Activated T-cell treated with anti-CD3 and anti-CD28 coated beads for 1 hour (primary cell): ENCODE results near the gene ITPR1.

Source experiments
- DNase-seq: peaks from one replicate; pipeline ENCODE4 v3.0.0-alpha.2; 2020; ENCODE audit warnings: low read depth

Gene ITPR1

GRCh38 chr3:4782095-4782494 lies 288.9 kb downstream of the ITPR1 start:
- no peak for DNase-seq

- DNase-seq, result no peak
Measured at GRCh38 chr3:4785551-4785950, 292.4 kb downstream of the ITPR1 start.

GRCh38 chr3:4786431-4786830 lies 293.3 kb downstream of the ITPR1 start:
- DNase-seq, result no peak

GRCh38 chr3:4791358-4791757 lies 298.2 kb downstream of the ITPR1 start:
- no peak for DNase-seq

GRCh38 chr3:4793311-4793710 lies 300.2 kb downstream of the ITPR1 start:
- no peak for DNase-seq

GRCh38 chr3:4794331-4794730 lies 301.2 kb downstream of the ITPR1 start:
- no peak for DNase-seq

- no peak for DNase-seq
Measured at GRCh38 chr3:4794798-4795197, 301.6 kb downstream of the ITPR1 start.

- no peak for DNase-seq
Measured at GRCh38 chr3:4795905-4796304, 302.8 kb downstream of the ITPR1 start.

- DNase-seq, result no peak
Measured at GRCh38 chr3:4797201-4797705, 304.1 kb downstream of the ITPR1 start.

- no peak for DNase-seq
Measured at GRCh38 chr3:4799266-4800256, 306.4 kb downstream of the ITPR1 start.

- no peak for DNase-seq
Measured at GRCh38 chr3:4800595-4800994, 307.4 kb downstream of the ITPR1 start.

- no peak for DNase-seq
Measured at GRCh38 chr3:4801892-4802291, 308.7 kb downstream of the ITPR1 start.

GRCh38 chr3:4802903-4803302 lies 309.8 kb downstream of the ITPR1 start:
- DNase-seq, result no peak

GRCh38 chr3:4804161-4805058 lies 311.3 kb downstream of the ITPR1 start:
- no peak for DNase-seq

- DNase-seq, result no peak
Measured at GRCh38 chr3:4805662-4806061, 312.5 kb downstream of the ITPR1 start.

GRCh38 chr3:4806535-4807108 lies 313.5 kb downstream of the ITPR1 start:
- no peak for DNase-seq

- DNase-seq, result no peak
Measured at GRCh38 chr3:4807381-4808280, 314.5 kb downstream of the ITPR1 start.

GRCh38 chr3:4808637-4809036 lies 315.5 kb downstream of the ITPR1 start:
- no peak for DNase-seq

GRCh38 chr3:4809922-4810321 lies 316.8 kb downstream of the ITPR1 start:
- DNase-seq, result no peak

GRCh38 chr3:4812591-4812990 lies 319.4 kb downstream of the ITPR1 start:
- no peak for DNase-seq

- no peak for DNase-seq
Measured at GRCh38 chr3:4813909-4814304, 320.8 kb downstream of the ITPR1 start.
